G401.6 (cell line): ENCODE data around the gene UBASH3B.

Experiments used
- FAIRE-seq: peaks from 2 replicates; lab custom pipeline; 2012; peaks lifted over from hg19 to GRCh38; lab: Jason Lieb, UNC

The UBASH3B gene

GRCh38 chr11:122679466-122679865 lies 23.9 kb downstream of the UBASH3B start:
- no peak for FAIRE-seq

- FAIRE-seq = no peak
Observed at GRCh38 chr11:122681070-122681469, 25.5 kb downstream of the UBASH3B start.

GRCh38 chr11:122681735-122682134 lies 26.2 kb downstream of the UBASH3B start:
- FAIRE-seq = no peak

- no peak for FAIRE-seq
Observed at GRCh38 chr11:122682464-122682863, 26.9 kb downstream of the UBASH3B start.

- FAIRE-seq = no peak
Observed at GRCh38 chr11:122685041-122685440, 29.5 kb downstream of the UBASH3B start.

- no peak for FAIRE-seq
Observed at GRCh38 chr11:122686111-122686510, 30.6 kb downstream of the UBASH3B start.

- no peak for FAIRE-seq
Observed at GRCh38 chr11:122690384-122690783, 34.9 kb downstream of the UBASH3B start.

GRCh38 chr11:122690801-122691548 lies 35.5 kb downstream of the UBASH3B start:
- FAIRE-seq = no peak

- FAIRE-seq = no peak
Observed at GRCh38 chr11:122691549-122692150, 36.1 kb downstream of the UBASH3B start.

- FAIRE-seq = no peak
Observed at GRCh38 chr11:122692444-122692843, 36.9 kb downstream of the UBASH3B start.

GRCh38 chr11:122695076-122695615 lies 39.6 kb downstream of the UBASH3B start:
- FAIRE-seq = no peak

- no peak for FAIRE-seq
Observed at GRCh38 chr11:122696662-122697061, 41.1 kb downstream of the UBASH3B start.

GRCh38 chr11:122697636-122698167 lies 42.2 kb downstream of the UBASH3B start:
- no peak for FAIRE-seq

GRCh38 chr11:122698392-122698791 lies 42.9 kb downstream of the UBASH3B start:
- no peak for FAIRE-seq

GRCh38 chr11:122700666-122701065 lies 45.1 kb downstream of the UBASH3B start:
- FAIRE-seq = no peak

GRCh38 chr11:122701143-122701542 lies 45.6 kb downstream of the UBASH3B start:
- FAIRE-seq = no peak

GRCh38 chr11:122703541-122704272 lies 48.2 kb downstream of the UBASH3B start:
- FAIRE-seq = no peak

- no peak for FAIRE-seq
Observed at GRCh38 chr11:122705396-122705795, 49.9 kb downstream of the UBASH3B start.

- no peak for FAIRE-seq
Observed at GRCh38 chr11:122706291-122707088, 51.0 kb downstream of the UBASH3B start.

GRCh38 chr11:122707111-122707510 lies 51.6 kb downstream of the UBASH3B start:
- FAIRE-seq = no peak

- FAIRE-seq = no peak
Observed at GRCh38 chr11:122707901-122708300, 52.4 kb downstream of the UBASH3B start.
